CD8-positive, alpha-beta memory T cell (primary cell): ENCODE data around the gene GSTM5. TPM values are rescaled to one million over a fixed set of nuclear protein-coding genes. Genes with fewer than 3 reads are reported as not detected.
"Not testable (repeated sequence)": the region's sequence is repeated elsewhere in the genome, so short reads cannot be mapped to it uniquely, and the experiment has no call there.

Experiments
- CTCF ChIA-PET: fragments of 350-600 bp; sonication (Branson Sonifier 250); formaldehyde crosslinking; loops from one replicate; lab custom pipeline; 2021; ENCODE audit warnings: antibody characterized with exemption; lab: Charles Lee
- POLR2A ChIA-PET: fragments of 350-600 bp; sonication (Branson Sonifier 250); formaldehyde crosslinking; loops from one replicate; lab custom pipeline; 2021; ENCODE audit warnings: antibody characterized with exemption; lab: Charles Lee
- DNase-seq, 5 donors: peaks; one replicate each; pipeline versions ENCODE4 v3.0.0 to v3.0.0-alpha.2; 2020 to 2022; ENCODE audit warnings: mixed read lengths in 1 of 5
- H3K27ac ChIP-seq: one replicate; pipeline ENCODE4 v1.7.0; 2013; ENCODE audit warnings: low read depth, mild to moderate bottlenecking, low read length, moderate library complexity
- H3K27me3 ChIP-seq: 2 replicates; pipeline ENCODE4 v1.7.0; 2013; ENCODE audit warnings: low read length, mild to moderate bottlenecking; ENCODE audit not compliant: insufficient read depth, poor library complexity, severe bottlenecking
- H3K36me3 ChIP-seq: 2 replicates; pipeline ENCODE4 v1.7.0; 2013; ENCODE audit warnings: mild to moderate bottlenecking, low read length, moderate library complexity; ENCODE audit not compliant: insufficient read depth
- H3K4me1 ChIP-seq: 2 replicates; pipeline ENCODE4 v1.7.0; 2013; ENCODE audit warnings: mild to moderate bottlenecking, low read length, moderate library complexity; ENCODE audit not compliant: insufficient read depth
- H3K4me3 ChIP-seq: 2 replicates; pipeline ENCODE4 v1.7.0; 2013; ENCODE audit warnings: mild to moderate bottlenecking, low read length
- H3K9me3 ChIP-seq: 2 replicates; pipeline ENCODE4 v1.7.0; 2013; ENCODE audit warnings: mild to moderate bottlenecking, low read length
- H3K27ac Mint-ChIP-seq, 8 donors: one replicate each; pipeline ENCODE4 v1.8.0; 2020 to 2021; ENCODE audit warnings: mixed read lengths in 8 of 8, mild to moderate bottlenecking in 6 of 8, inconsistent platforms in 3 of 8, moderate library complexity in 3 of 8
- H3K27me3 Mint-ChIP-seq, 2 donors: one replicate each; pipeline ENCODE4 v1.8.0; 2020 to 2021; ENCODE audit warnings: mixed read lengths in 2 of 2, mild to moderate bottlenecking in 1 of 2, moderate library complexity in 1 of 2
- H3K36me3 Mint-ChIP-seq, 3 donors: one replicate each; pipeline ENCODE4 v1.8.0; 2020 to 2021; ENCODE audit warnings: mixed read lengths in 3 of 3, inconsistent platforms in 1 of 3, mild to moderate bottlenecking in 1 of 3
- H3K4me1 Mint-ChIP-seq, 3 donors: one replicate each; pipeline ENCODE4 v1.8.0; 2020 to 2021; ENCODE audit warnings: mixed read lengths in 3 of 3, inconsistent platforms in 1 of 3, mild to moderate bottlenecking in 1 of 3
- H3K4me3 Mint-ChIP-seq, 7 donors: one replicate each; pipeline ENCODE4 v1.8.0; 2020 to 2021; ENCODE audit warnings: mixed read lengths in 7 of 7, mild to moderate bottlenecking in 6 of 7, moderate library complexity in 4 of 7, inconsistent platforms in 2 of 7
- H3K9me3 Mint-ChIP-seq, 5 donors: one replicate each; pipeline ENCODE4 v1.8.0; 2020 to 2022; ENCODE audit warnings: mixed read lengths in 5 of 5, mild to moderate bottlenecking in 3 of 5, moderate library complexity in 2 of 5, inconsistent platforms in 1 of 5
- polyA plus RNA-seq: library from polyadenylated mRNA; unstranded; fragments of 300-500 nt; fragmentation: Illumina TruSeq; gene quantifications from one replicate; pipeline ENCODE4 v1.2.3, GENCODE V29; 2021
- total RNA-seq, 2 experiments: library from RNA; stranded (reverse); gene quantifications; one replicate each; pipeline ENCODE4 v1.2.3, GENCODE V29; 2021

Gene GSTM5
- total and polyA plus RNA-seq, 3 experiments from 2014 or later: not detected

DNA sequence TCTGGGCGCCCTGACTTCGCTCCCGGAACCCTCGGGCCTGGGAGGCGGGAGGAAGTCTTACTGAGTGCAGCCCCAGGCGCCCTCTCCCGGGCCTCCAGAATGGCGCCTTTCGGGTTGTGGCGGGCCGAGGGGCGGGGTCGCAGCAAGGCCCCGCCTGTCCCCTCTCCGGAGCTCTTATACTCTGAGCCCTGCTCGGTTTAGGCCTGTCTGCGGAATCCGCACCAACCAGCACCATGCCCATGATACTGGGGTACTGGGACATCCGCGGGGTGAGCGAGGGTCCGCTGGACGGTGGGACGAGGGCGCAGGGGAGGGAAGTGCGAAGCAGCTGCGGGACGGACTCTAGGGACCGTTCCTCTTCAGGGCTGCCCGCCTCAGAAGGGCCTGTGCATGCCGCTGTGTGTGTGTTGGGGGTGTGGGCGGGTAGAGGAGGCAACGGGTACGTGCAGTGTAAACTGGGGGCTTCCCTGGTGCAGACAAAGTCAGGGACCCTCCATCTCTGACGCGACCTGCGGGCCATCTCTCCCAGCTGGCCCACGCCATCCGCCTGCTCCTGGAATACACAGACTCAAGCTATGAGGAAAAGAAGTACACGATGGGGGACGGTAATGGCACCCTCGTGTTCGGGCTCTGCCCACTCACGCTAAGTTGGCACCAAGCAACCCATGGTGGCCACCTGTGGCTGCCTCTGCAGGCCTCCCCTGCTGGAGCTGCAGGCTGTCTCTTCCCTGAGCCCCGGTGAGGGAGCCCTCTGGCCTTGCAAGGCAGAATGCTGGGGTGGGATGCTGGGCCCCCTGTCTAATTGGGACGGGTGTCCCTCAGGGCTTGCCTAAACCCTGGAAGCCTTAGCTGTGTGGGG is 24.2 kb upstream of the GSTM5 start, which contains the start of gene GSTM1:
Gene GSTM1 (plus strand): TSS at position 177 of the 859 bp plus-strand sequence. CDS start 57 bp downstream, at position 234.
- CTCF ChIA-PET: no interaction called here
- H3K27me3 Mint-ChIP-seq: peaks cover 0 to 2% of the 10 kb centered on the region in 2 donors
- H3K27ac ChIP-seq: no peak within 1 kb of the TSS
- peak within 1 kb of the TSS; percentile 37 for H3K4me3 ChIP-seq
- H3K27me3 ChIP-seq: no peaks in the 10 kb centered on the region
- POLR2A ChIA-PET: no interaction called here
- no peaks in the 10 kb centered on the region for H3K4me1 ChIP-seq
- DNase-seq: no peak
- H3K36me3 ChIP-seq: no peaks in the 10 kb centered on the region
- H3K36me3 Mint-ChIP-seq: peaks cover 0 to 6% (median 0%) of the 10 kb centered on the region in 3 donors
- H3K27ac Mint-ChIP-seq: peak within 1 kb of the TSS in 5 of 8 donors; percentile 42 to 95 (median 85)
- peak within 1 kb of the TSS in 4 of 7 donors; percentile 85 to 94 (median 89) for H3K4me3 Mint-ChIP-seq
- H3K9me3 ChIP-seq: no peaks in the 10 kb centered on the region
- H3K4me1 Mint-ChIP-seq: peaks cover 0 to 12% (median 0%) of the 10 kb centered on the region in 3 donors
- H3K9me3 Mint-ChIP-seq: peaks cover 0 to 3% (median 0%) of the 10 kb centered on the region in 5 donors

GRCh38 chr1:109689844-109690405 is 22.1 kb upstream of the GSTM5 start:
- no peaks in the 10 kb centered on the region for H3K4me1 ChIP-seq
- Mint-ChIP-seq H3K9me3 (peaks cover 0 to under 1% (median 0%) of the 10 kb centered on the region in 5 donors), H3K27ac (no peak overlapping the region), H3K4me1 (peaks cover 0 to 12% (median 0%) of the 10 kb centered on the region in 3 donors), H3K36me3 (peaks cover 0 to 6% (median 0%) of the 10 kb centered on the region in 3 donors), H3K27me3 (peaks cover 0 to 2% of the 10 kb centered on the region in 2 donors), H3K4me3 (peak overlapping the region in 3 of 7 donors; percentile 15 to 89 (median 41))
- H3K27me3 ChIP-seq: no peaks in the 10 kb centered on the region
- POLR2A ChIA-PET: no interaction called here
- H3K36me3 ChIP-seq: no peaks in the 10 kb centered on the region
- DNase-seq: no peak
- H3K4me3 ChIP-seq: no peak overlapping the region
- no peak overlapping the region for H3K27ac ChIP-seq
- CTCF ChIA-PET: no interaction called here
- no peaks in the 10 kb centered on the region for H3K9me3 ChIP-seq

DNA sequence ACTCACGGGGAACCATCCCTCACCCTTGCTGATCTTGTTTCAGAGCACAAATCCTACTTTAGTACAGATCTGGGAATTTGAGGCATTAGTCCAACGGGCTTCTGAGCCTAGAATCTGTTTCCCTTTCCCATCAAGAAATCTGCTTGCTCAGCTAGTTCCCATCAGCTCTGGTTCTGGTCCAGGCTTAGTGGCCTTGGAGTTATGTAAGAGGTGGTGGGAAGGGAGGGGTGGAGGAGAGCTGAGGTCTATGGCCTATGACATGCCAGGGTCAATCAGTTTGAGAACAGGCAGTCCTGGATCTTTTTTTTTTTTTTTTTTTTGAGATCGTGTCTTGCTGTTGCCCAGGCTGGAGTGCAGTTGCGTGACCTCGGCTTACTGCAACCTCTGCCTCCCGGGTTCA is 20.3 kb upstream of the GSTM5 start:
- ChIA-PET CTCF (no interaction called here), POLR2A (no interaction called here)
- Mint-ChIP-seq H3K27me3 (peaks cover 0 to 2% of the 10 kb centered on the region in 2 donors), H3K4me3 (no peak overlapping the region), H3K9me3 (no peaks in the 10 kb centered on the region), H3K36me3 (peaks cover 0 to 6% (median 0%) of the 10 kb centered on the region in 3 donors), H3K4me1 (peaks cover 0 to 12% (median 0%) of the 10 kb centered on the region in 3 donors), H3K27ac (no peak overlapping the region)
- no peaks in the 10 kb centered on the region for H3K9me3 ChIP-seq
- H3K27me3 ChIP-seq: no peaks in the 10 kb centered on the region
- H3K4me1 ChIP-seq: no peaks in the 10 kb centered on the region
- DNase-seq: no peak
- H3K36me3 ChIP-seq: no peaks in the 10 kb centered on the region
- no peak overlapping the region for H3K4me3 ChIP-seq
- no peak overlapping the region for H3K27ac ChIP-seq

DNA sequence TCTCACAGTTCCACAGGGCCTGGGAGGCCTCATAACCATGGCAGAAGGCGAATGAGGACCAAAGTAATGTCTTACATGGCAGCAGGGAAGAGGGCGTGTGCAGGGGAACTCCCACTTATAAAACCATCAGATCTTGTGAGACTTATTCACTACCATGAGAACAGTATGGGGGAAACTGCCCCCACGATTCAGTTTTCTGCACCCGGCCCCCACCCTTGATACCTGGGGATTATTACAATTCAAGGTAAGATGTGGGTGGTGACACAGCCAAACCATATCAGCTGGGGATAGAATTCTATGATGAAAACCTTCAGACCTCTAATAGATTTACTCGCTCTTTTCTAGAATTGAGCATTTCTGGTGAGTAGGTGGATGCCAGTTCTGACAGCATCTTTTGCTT is 17.7 kb upstream of the GSTM5 start:
- H3K4me3 ChIP-seq, H3K9me3 ChIP-seq, POLR2A ChIA-PET, CTCF ChIA-PET, H3K36me3 Mint-ChIP-seq, H3K4me3 Mint-ChIP-seq, H3K4me1 ChIP-seq, H3K4me1 Mint-ChIP-seq, H3K27me3 ChIP-seq, DNase-seq, H3K36me3 ChIP-seq, H3K27ac Mint-ChIP-seq, H3K27ac ChIP-seq, H3K9me3 Mint-ChIP-seq, H3K27me3 Mint-ChIP-seq: not testable (repeated sequence)

GRCh38 chr1:109695138-109695537 is 16.9 kb upstream of the GSTM5 start:
- H3K4me1 Mint-ChIP-seq, H3K27me3 Mint-ChIP-seq, H3K36me3 ChIP-seq, H3K36me3 Mint-ChIP-seq, H3K4me1 ChIP-seq, H3K27me3 ChIP-seq, POLR2A ChIA-PET, H3K9me3 Mint-ChIP-seq, CTCF ChIA-PET, DNase-seq, H3K4me3 Mint-ChIP-seq, H3K9me3 ChIP-seq, H3K27ac Mint-ChIP-seq, H3K4me3 ChIP-seq, H3K27ac ChIP-seq: not testable (repeated sequence)

DNA sequence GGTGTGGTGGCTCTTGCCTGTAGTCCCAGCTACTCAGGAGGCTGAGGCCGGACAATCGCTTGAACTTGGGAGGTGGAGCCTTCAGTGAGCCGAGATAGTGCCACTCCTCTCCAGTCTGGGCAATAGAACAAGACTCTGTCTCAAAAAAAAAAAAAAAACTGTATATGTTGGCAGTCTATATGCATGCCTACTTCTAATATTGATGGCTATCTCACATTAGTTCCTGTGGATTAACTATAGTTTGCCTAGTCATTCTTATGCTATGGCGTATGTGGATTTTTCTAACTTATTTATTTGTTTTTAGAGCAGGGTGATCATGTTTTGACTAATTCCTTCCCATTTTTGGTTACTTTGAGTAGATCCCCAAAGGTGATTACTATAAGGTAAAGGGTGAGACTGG is 15.0 kb upstream of the GSTM5 start:
- H3K9me3 Mint-ChIP-seq: no peaks in the 10 kb centered on the region
- Histone ChIP-seq H3K4me1 (no peaks in the 10 kb centered on the region), H3K4me3 (no peak overlapping the region), H3K9me3 (no peaks in the 10 kb centered on the region), H3K27ac (no peak overlapping the region), H3K27me3 (no peaks in the 10 kb centered on the region), H3K36me3 (no peaks in the 10 kb centered on the region)
- CTCF ChIA-PET: no interaction called here
- H3K36me3 Mint-ChIP-seq: no peaks in the 10 kb centered on the region
- POLR2A ChIA-PET: no interaction called here
- no peaks in the 10 kb centered on the region for H3K4me1 Mint-ChIP-seq
- H3K27me3 Mint-ChIP-seq: no peaks in the 10 kb centered on the region
- no peak overlapping the region for H3K4me3 Mint-ChIP-seq
- no peak for DNase-seq
- H3K27ac Mint-ChIP-seq: no peak overlapping the region

- H3K36me3 Mint-ChIP-seq, H3K4me1 ChIP-seq, H3K27me3 Mint-ChIP-seq, H3K27me3 ChIP-seq, H3K27ac ChIP-seq, H3K27ac Mint-ChIP-seq, H3K4me3 ChIP-seq, H3K4me3 Mint-ChIP-seq, H3K4me1 Mint-ChIP-seq, H3K9me3 ChIP-seq, H3K9me3 Mint-ChIP-seq, H3K36me3 ChIP-seq, POLR2A ChIA-PET, DNase-seq, CTCF ChIA-PET: not testable (repeated sequence)
Measured at GRCh38 chr1:109697861-109698260, 14.2 kb upstream of the GSTM5 start.

DNA sequence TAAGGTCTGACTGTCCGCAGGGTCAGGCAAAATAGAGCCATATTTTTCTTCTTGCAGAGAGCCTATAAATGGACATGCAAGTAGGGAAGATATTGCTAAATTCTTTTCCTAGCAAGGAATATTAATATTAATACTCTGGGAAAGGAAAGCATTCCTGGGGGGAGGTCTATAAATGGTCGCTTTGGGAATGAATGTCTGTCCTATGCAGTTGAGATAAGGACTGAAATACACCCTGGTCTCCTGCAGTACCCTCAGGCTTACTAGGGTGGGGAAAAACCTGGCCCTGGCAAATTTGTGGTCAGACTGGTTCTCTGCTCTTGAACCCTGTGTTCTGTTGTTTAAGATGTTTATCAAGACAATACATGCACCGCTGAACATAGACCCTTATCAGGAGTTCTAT is 9.1 kb upstream of the GSTM5 start:
- H3K36me3 Mint-ChIP-seq, H3K9me3 ChIP-seq, H3K27ac ChIP-seq, H3K27me3 ChIP-seq, H3K27ac Mint-ChIP-seq, H3K36me3 ChIP-seq, H3K4me1 ChIP-seq, H3K4me1 Mint-ChIP-seq, H3K4me3 ChIP-seq, DNase-seq, POLR2A ChIA-PET, H3K4me3 Mint-ChIP-seq, CTCF ChIA-PET: not testable (repeated sequence)
- H3K27me3 Mint-ChIP-seq: peaks cover 10 to 27% of the 10 kb centered on the region in 2 donors
- H3K9me3 Mint-ChIP-seq: peaks cover 0 to 18% (median 8%) of the 10 kb centered on the region in 5 donors
